GM12878 (cell line): ENCODE measurements around the gene ATP5F1B. TPM values are rescaled to one million over a fixed set of nuclear protein-coding genes. Genes with fewer than 3 reads are reported as not detected.

ENCODE experiments used
- ATAC-seq: fragments of 200-7000 bp; cut with Tn5 transposase; 3 replicates; pipeline ENCODE4 v1.9.1; 2020; ENCODE audit warnings: mild to moderate bottlenecking, moderate library complexity
- BruUV-seq: library from RNA; stranded (reverse); fragments of 400-500 nt; replicated peaks from 2 replicates; lab custom pipeline; 2021; lab: Mats Ljungman, UMichigan
- CTCF ChIA-PET: fragments of 300-600 bp; sonication (Branson Sonifier 250); formaldehyde crosslinking; extraction: SDS; loops from one replicate; lab custom pipeline; 2021; ENCODE audit warnings: inconsistent platforms; lab: Yijun Ruan, JAX
- POLR2A ChIA-PET: fragments of 350-600 bp; formaldehyde crosslinking; extraction: SDS; loops from one replicate; lab custom pipeline; 2021; ENCODE audit warnings: inconsistent platforms; lab: Charles Lee
- RAD21 ChIA-PET: fragments of 300-600 bp; sonication (Branson Sonifier 250); formaldehyde crosslinking; loops from one replicate; lab custom pipeline; 2023; ENCODE audit warnings: antibody characterized with exemption; ENCODE audit not compliant: unreplicated experiment; lab: Charles Lee
- SMC1A ChIA-PET: fragments of 300-600 bp; sonication (Branson Sonifier 250); formaldehyde crosslinking; loops from one replicate; lab custom pipeline; 2023; ENCODE audit not compliant: unreplicated experiment, uncharacterized antibody; lab: Charles Lee
- DNase-seq: peaks from one replicate; pipeline ENCODE4 v3.0.0-alpha.2; 2011; ENCODE audit warnings: low read depth, low spot score
- FAIRE-seq: peaks from 3 replicates; lab custom pipeline; 2011; peaks lifted over from hg19 to GRCh38; lab: Jason Lieb, UNC
- H2AFZ ChIP-seq: 2 replicates; pipeline ENCODE4 v1.6.0; 2011; ENCODE audit warnings: low read depth, low read length, control low read depth; ENCODE audit not compliant: control insufficient read depth
- H3K27ac ChIP-seq: 2 replicates; pipeline ENCODE4 v1.5.1; 2011; ENCODE audit warnings: control low read depth; ENCODE audit not compliant: control insufficient read depth, insufficient read depth
- H3K27me3 ChIP-seq, 2 experiments: replicated peaks in 1 of 2; 2 replicates each; pipeline versions ENCODE4 v1.6.0 to v1.6.1; 2011; ENCODE audit warnings: low read length in 1 of 2; ENCODE audit not compliant: control insufficient read depth in 2 of 2, insufficient read depth in 2 of 2
- H3K36me3 ChIP-seq, 2 experiments: 2 replicates each; pipeline ENCODE4 v1.5.1; 2011; ENCODE audit warnings: low read length in 1 of 2; ENCODE audit not compliant: control insufficient read depth in 2 of 2, insufficient read depth in 2 of 2
- H3K4me1 ChIP-seq: 2 replicates; pipeline ENCODE4 v1.6.1; 2011; ENCODE audit warnings: mild to moderate bottlenecking, low read length, moderate library complexity, mixed read lengths; ENCODE audit not compliant: control insufficient read depth, insufficient read depth
- H3K4me2 ChIP-seq: 2 replicates; pipeline ENCODE4 v1.6.0; 2011; ENCODE audit warnings: control low read depth; ENCODE audit not compliant: control insufficient read depth, insufficient read depth
- H3K4me3 ChIP-seq: fragments of 200-600 bp; sonication (generic); 2 replicates; pipeline ENCODE4 v1.5.1; 2016
- H3K79me2 ChIP-seq: 2 replicates; pipeline ENCODE4 v1.6.0; 2011; ENCODE audit warnings: low read length; ENCODE audit not compliant: control insufficient read depth, insufficient read depth
- H3K9ac ChIP-seq: 2 replicates; pipeline ENCODE4 v1.8.0; 2011; ENCODE audit warnings: low read length, control low read depth, mixed read lengths; ENCODE audit not compliant: control insufficient read depth, insufficient read depth
- H3K9me3 ChIP-seq: replicated peaks from 3 replicates; pipeline ENCODE4 v1.5.1; 2011; ENCODE audit warnings: mild to moderate bottlenecking, low read length; ENCODE audit not compliant: control insufficient read depth, insufficient read depth
- H4K20me1 ChIP-seq: 2 replicates; pipeline ENCODE4 v1.6.0; 2011; ENCODE audit not compliant: control insufficient read depth, insufficient read depth
- ATF2 ChIP-seq: IDR thresholded peaks from 2 replicates; pipeline ENCODE4 v1.6.1; 2012; ENCODE audit warnings: low read length, inconsistent platforms
- FOXK2 ChIP-seq: fragments of 450-650 bp; IDR thresholded peaks from 2 replicates; pipeline ENCODE4 v1.6.1; 2017; ENCODE audit warnings: mild to moderate bottlenecking, moderate library complexity
- IRF5 ChIP-seq: fragments of 450-650 bp; IDR thresholded peaks from 2 replicates; pipeline ENCODE4 v1.6.1; 2017; ENCODE audit warnings: borderline replicate concordance
- KAT2A ChIP-seq: conservative IDR thresholded peaks from 2 replicates; pipeline ENCODE4 v1.6.1; 2011; ENCODE audit warnings: low read depth, low read length; ENCODE audit not compliant: control insufficient read depth
- MTA3 ChIP-seq: IDR thresholded peaks from 2 replicates; pipeline ENCODE4 v1.6.1; 2012; ENCODE audit warnings: low read length, inconsistent platforms, borderline replicate concordance
- RELA ChIP-seq: fragments of 450-650 bp; IDR thresholded peaks from 2 replicates; pipeline ENCODE4 v1.8.0; 2014; ENCODE audit warnings: borderline replicate concordance; ENCODE audit not compliant: partially characterized antibody
- TAF1 ChIP-seq: IDR thresholded peaks from 2 replicates; pipeline ENCODE4 v1.6.1; 2011; ENCODE audit warnings: mild to moderate bottlenecking, low read depth, low read length, borderline replicate concordance
- WGBS: methylation state at CpG from one replicate; pipeline ENCODE4 v1.1.6; 2016; ENCODE audit warnings: low lambda C conversion rate; ENCODE audit not compliant: insufficient replicate concordance, insufficient coverage; ENCODE audit errors: missing lambda C conversion rate; 5-methylcytosine and 5-hydroxymethylcytosine counted together
- in situ Hi-C: fragments of 300-500 bp; cut with MboI; formaldehyde crosslinking; loops from 9 replicates; pipeline ENCODE4 v1.14.3; 2018; ENCODE audit warnings: mixed read lengths
- intact Hi-C: fragments of 100-400 bp; cut with micrococcal nuclease; formaldehyde crosslinking; loops from one replicate; pipeline ENCODE4 v1.14.2; 2022; ENCODE audit not compliant: unreplicated experiment
- polyA plus RNA-seq, 11 experiments: library from polyadenylated mRNA; depleted of rRNA in 4 of 11; unstranded in 6 of 11; stranded (reverse) in 5 of 11; fragments of >200 nt; fragmentation: Nextera tagmentation in 4 of 11; fragmentation: Illumina TruSeq in 1 of 11; extraction: Ambion mirVana in 4 of 11; extraction: Trizol in 1 of 11; gene quantifications; 1 replicate in 1 of 11; 2 replicates in 10 of 11; pipeline versions ENCODE4 v1.2.1 to v1.2.3, GENCODE V29; 2011 to 2016; ENCODE audit warnings: inconsistent platforms in 2 of 11, missing spikeins in 2 of 11, low read depth in 1 of 11
- total RNA-seq, 4 experiments: library from RNA; depleted of rRNA in 3 of 4; stranded (reverse); fragments of >200 nt in 3 of 4; fragmentation: Illumina TruSeq in 1 of 4; extraction: Trizol in 1 of 4; gene quantifications; 2 replicates each; pipeline versions ENCODE4 v1.2.1 to v1.2.3, GENCODE V29; 2013 to 2021

The ATP5F1B gene
- total and polyA plus RNA-seq, 10 of the 15 experiments (the other 5 are each of a cell fraction or from before 2014, with no cell fraction given) = 671 to 1,908 (median 1,031) TPM

- TF ChIP-seq RELA (no peak), IRF5 (no peak), FOXK2 (no peak), MTA3 (no peak), TAF1 (no peak), ATF2 (no peak)
- TF ChIP-seq, all 136 proteins: peak for 0
Measured at GRCh38 chr12:56682323-56682722, 36.5 kb upstream of the ATP5F1B start (continued).

- Histone ChIP-seq H3K9ac (no peak overlapping the region), H3K4me1 (peaks cover 42% of the 10 kb centered on the region), H3K9me3 (no peaks in the 10 kb centered on the region), H3K36me3 (peaks cover 4 to 27% of the 10 kb centered on the region in 2 experiments), H3K27me3 (no peaks in the 10 kb centered on the region), H3K4me3 (no peak overlapping the region), H2AFZ (no peak overlapping the region), H3K27ac (no peak overlapping the region), H3K79me2 (peaks cover 98% of the 10 kb centered on the region), H3K4me2 (no peak overlapping the region; the same call in 1 of the 2 replicates), H4K20me1 (peaks cover 10% of the 10 kb centered on the region)
- BruUV-seq = no TSS peak
- DNase-seq = no peak
- ATAC-seq = no peak
- TF ChIP-seq KAT2A = no peak
- in situ Hi-C loops (no loop called here), intact Hi-C loops (no loop called here)
- FAIRE-seq = no peak
- ChIA-PET CTCF (interaction anchor here (0.7 to 2.8 kb wide), 2 partner anchors 44 to 425 kb away, joined by 4 to 12 read pairs; no protein-coding TSS in a partner anchor), RAD21 (no interaction called here), POLR2A (interaction anchor here (0.6 to 1.6 kb wide), 7 partner anchors 9 to 199 kb away, joined by 3 to 10 read pairs (median 4); partner anchors contain the start of gene ATP5F1B), SMC1A (interaction anchor here (0.5 to 1.2 kb wide), 2 partner anchors 33 to 43 kb away, joined by 3 read pairs; no protein-coding TSS in a partner anchor)
- 65% methylated on average over 13 of the region's 13 CpGs for WGBS
Measured at GRCh38 chr12:56679883-56680575, 34.2 kb upstream of the ATP5F1B start.
